ENCODE results near the gene CEP63.

- no peak for TF ChIP-seq CTCF (IDR thresholded peaks at IDR 0.05; ENCODE audit: poor library complexity)
- TF ChIP-seq EZH2 (IDR thresholded peaks at IDR 0.05; ENCODE audit: borderline replicate concordance): no peak
- TF ChIP-seq EZH2phosphoT487 (IDR thresholded peaks at IDR 0.05; ENCODE audit: low read depth, severe bottlenecking, unreplicated experiment): no peak
Observed at GRCh38 chr3:134459562-134459961, 26.3 kb upstream of the CEP63 start.

Data from hepatocyte (in vitro differentiated cells).